Right lobe of liver (tissue), 4 donors: ENCODE results near the gene SLC9A5.

ENCODE experiments used
- CTCF ChIP-seq, 4 donors: fragments of 200-600 bp in 3 of 4; fragments of 450-650 bp in 1 of 4; IDR thresholded peaks; one replicate each; pipeline versions ENCODE4 v1.5.1 to v1.8.0; 2016 to 2022; ENCODE audit warnings: antibody characterized with exemption in 4 of 4, mild to moderate bottlenecking in 2 of 4
- POLR2A ChIP-seq: fragments of 450-650 bp; IDR thresholded peaks from one replicate; pipeline ENCODE4 v1.6.1; 2017; ENCODE audit warnings: antibody characterized with exemption, mild to moderate bottlenecking
- donor health status: DM: no; HTN: no; CAD: no.
- donor health status: DM: no; HTN: no; CAD: no.
- donor health status: DM: no; HTN: yes; CAD: no.

DNA sequence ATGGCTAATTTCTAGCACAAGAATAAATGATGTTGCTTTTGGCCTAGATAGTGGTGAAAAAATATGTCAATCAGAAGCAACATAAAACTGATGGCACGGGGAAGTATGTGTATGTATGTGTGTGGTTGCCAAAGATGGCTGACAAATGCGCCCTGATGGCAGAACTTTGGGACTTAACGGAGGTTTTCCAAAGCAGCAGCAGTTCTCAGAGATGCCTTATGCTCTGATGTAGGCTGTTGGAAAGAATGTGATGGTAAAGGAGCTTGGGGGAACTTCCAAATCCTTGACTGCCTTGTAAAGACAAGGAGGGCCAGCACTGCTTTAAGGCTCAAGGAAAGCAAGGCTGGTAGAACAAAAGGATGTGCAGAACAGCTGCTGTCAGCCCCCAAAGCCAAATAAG, 61.8 kb downstream of the SLC9A5 start:
- TF ChIP-seq POLR2A (no peak), CTCF (IDR thresholded peaks at IDR 0.05) (no peak)
